GM18507 (cell line): ENCODE measurements around the gene CORO2B.

Experiments used
- DNase-seq: peaks from one replicate; pipeline ENCODE4 v3.0.0; 2011; ENCODE audit warnings: low read depth; ENCODE audit not compliant: insufficient read length; ENCODE audit errors: extremely low spot score
- FAIRE-seq: peaks from 2 replicates; lab custom pipeline; 2011; peaks lifted over from hg19 to GRCh38; lab: Jason Lieb, UNC

The CORO2B gene

DNA sequence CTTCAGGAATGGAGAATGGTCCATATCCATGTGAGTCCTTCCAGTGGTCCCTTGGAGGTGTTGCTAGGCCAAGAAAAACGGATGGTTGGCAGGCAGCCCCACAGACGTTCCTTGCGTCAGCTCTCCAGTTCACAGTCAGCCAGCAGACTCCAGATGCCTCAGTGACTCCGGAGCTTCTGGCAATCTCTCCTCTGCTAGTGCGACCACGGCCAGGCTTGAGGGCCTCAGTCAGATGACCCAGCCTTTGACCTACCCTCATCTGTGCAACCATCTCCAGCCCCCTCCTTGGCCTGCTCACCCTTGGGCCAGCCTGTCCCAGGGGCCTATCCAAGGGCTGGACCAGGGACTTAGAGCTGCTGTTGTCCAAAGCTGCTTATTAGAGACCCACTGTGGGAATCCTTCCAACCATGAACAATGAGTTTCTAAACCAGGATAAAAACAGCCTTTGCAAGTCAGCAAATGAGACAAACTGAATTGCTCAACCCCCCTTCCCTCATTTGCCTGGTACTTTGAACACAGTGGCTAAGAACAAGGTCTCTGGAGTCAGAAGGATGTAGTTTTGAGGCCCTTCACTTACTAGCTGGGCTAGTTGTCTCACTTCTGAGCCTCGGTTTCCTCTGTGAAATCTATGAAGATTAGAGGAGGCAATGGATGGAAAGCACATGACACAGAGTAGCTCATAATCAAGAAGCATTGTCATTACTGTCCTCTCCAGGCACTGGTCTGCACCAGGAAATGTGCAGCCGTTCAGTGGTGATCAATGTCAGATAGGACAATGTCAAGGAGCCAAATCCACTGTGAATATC, 197.1 kb downstream of the CORO2B start:
- DNase-seq, result no peak

GRCh38 chr15:68776477-68777270, 197.9 kb downstream of the CORO2B start:
- DNase-seq, result no peak
- FAIRE-seq, result no peak

More for the DNA sequence above, 197.1 kb downstream of the CORO2B start:
- FAIRE-seq, result peak; percentile 36
